Measurements from ENCODE around the gene PLAGL1.

PLAGL1 gene

GRCh38 chr6:144008846-144009245 is 787 bp upstream of the PLAGL1 start:
- no peak for DNase-seq

GRCh38 chr6:144007478-144008119 is 460 bp downstream of the PLAGL1 start:
- DNase-seq, result no peak

- no peak for DNase-seq
These were observed 1.2 kb downstream of the PLAGL1 start for GRCh38 chr6:144006736-144007477.

- DNase-seq, result no peak
These were observed 8.7 kb downstream of the PLAGL1 start for GRCh38 chr6:143999406-143999805.

- DNase-seq, result no peak
These were observed 9.4 kb downstream of the PLAGL1 start for GRCh38 chr6:143998686-143999085.

GRCh38 chr6:143993965-143994646 is 14.0 kb downstream of the PLAGL1 start:
- DNase-seq, result no peak

- no peak for DNase-seq
These were observed 15.8 kb downstream of the PLAGL1 start for GRCh38 chr6:143992285-143992684.

- DNase-seq, result no peak
These were observed 21.5 kb downstream of the PLAGL1 start for GRCh38 chr6:143986463-143987065.

- DNase-seq, result no peak
These were observed 23.4 kb downstream of the PLAGL1 start for GRCh38 chr6:143984666-143985065.

- no peak for DNase-seq
These were observed 25.1 kb downstream of the PLAGL1 start for GRCh38 chr6:143982968-143983367.

- DNase-seq, result no peak
These were observed 27.1 kb downstream of the PLAGL1 start for GRCh38 chr6:143980921-143981320.

GRCh38 chr6:143976806-143977349 is 31.2 kb downstream of the PLAGL1 start:
- no peak for DNase-seq

- no peak for DNase-seq
These were observed 34.0 kb downstream of the PLAGL1 start for GRCh38 chr6:143974089-143974488.

- DNase-seq, result no peak
These were observed 34.7 kb downstream of the PLAGL1 start for GRCh38 chr6:143973097-143973966.

- no peak for DNase-seq
These were observed 36.4 kb downstream of the PLAGL1 start for GRCh38 chr6:143971482-143972205.

GRCh38 chr6:143970456-143971218 is 37.4 kb downstream of the PLAGL1 start:
- DNase-seq, result no peak

- DNase-seq, result no peak
These were observed 39.0 kb downstream of the PLAGL1 start for GRCh38 chr6:143969077-143969476.

- no peak for DNase-seq
These were observed 40.2 kb downstream of the PLAGL1 start for GRCh38 chr6:143967706-143968376.

- no peak for DNase-seq
These were observed 41.7 kb downstream of the PLAGL1 start for GRCh38 chr6:143966312-143966711.

GRCh38 chr6:143965503-143966171 is 42.4 kb downstream of the PLAGL1 start:
- no peak for DNase-seq
